ENCODE results near the gene TPCN2.

The TPCN2 gene

DNA sequence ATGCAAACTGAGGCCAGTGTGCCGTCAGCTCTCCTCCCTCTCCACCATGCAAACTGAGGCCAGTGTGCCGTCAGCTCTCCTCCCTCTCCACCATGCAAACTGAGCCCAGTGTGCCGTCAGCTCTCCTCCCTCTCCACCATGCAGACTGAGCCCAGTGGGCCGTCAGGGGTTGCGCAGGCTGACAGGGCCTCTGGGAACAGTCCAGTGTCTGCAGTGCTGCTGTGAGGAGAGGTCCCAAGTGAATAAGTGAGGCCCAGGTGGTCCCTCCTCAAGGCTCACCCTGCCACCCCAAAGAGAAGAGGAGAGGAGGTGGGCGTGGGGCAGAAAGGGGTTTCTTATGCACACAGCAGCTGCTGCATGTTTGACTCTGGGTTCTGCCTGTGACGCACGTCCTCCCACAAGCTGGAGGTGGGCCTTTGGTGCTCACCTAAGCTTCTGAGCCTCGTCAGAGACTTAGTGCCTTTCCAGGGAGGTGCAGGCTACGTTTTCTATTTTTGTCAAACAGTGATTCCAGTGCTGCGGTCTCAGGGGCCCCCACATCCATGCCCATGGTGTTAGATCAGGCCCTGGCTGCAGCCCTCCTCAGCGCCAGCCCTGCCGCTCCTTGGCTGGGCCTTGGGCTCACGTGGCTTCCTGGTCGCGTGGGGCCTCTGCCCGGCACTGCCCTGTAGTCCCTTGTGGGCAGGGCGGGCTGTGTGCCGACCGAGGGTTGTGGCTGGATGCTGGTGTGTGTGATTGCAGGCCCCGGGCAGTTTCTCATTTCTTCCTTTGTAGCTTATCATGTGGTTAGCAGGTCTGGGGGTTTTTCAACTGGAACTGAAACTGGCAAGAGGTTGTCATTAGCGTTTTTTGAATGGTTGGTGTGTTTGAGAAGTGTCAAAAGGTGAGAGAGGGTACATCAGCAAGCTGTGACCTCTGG is 7.1 kb downstream of the TPCN2 start:
- DNase-seq = peak in 48 of 56 donors; percentile 11 to 80 (median 52)

DNA sequence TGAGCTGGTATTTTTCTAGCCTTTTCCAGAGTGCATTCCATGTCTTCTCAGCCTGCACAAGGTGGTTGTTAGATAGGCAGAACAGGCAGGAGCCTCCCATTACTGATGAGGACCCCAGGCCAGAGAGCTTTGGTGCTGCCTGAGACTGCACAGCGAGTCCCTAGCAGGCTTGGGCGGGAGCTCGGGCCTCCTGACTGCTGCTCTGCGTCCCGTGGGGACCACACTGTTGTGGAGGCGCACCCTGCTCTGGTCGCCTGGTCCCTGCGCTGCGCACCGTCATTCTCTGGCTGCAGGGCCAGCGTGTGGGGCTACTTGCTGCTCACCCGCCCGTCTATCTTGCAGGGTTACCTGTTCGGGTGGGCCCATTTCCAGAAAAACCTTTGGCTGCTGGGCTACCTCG is 8.5 kb downstream of the TPCN2 start:
- DNase-seq = no peak

DNA sequence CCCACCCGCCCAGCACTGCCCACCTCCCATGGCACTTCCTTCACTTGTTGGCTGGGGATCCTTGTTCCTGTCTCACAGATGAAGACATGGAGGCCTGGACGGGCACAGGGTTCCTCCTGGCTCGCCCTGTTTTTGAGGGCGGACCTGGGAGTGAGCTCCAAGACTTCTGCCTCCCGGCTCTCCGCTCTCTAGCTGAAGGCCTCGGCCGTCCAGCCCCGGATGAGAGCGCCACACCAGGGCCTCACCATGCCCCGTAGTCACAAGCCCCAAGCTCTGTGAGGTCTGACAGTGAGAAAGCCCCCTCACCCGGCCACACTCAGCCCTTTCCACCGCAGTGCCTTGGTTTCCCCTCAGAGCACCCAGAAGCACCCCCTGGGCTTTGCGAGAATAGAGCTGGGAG is 9.1 kb downstream of the TPCN2 start:
- DNase-seq = no peak

DNA sequence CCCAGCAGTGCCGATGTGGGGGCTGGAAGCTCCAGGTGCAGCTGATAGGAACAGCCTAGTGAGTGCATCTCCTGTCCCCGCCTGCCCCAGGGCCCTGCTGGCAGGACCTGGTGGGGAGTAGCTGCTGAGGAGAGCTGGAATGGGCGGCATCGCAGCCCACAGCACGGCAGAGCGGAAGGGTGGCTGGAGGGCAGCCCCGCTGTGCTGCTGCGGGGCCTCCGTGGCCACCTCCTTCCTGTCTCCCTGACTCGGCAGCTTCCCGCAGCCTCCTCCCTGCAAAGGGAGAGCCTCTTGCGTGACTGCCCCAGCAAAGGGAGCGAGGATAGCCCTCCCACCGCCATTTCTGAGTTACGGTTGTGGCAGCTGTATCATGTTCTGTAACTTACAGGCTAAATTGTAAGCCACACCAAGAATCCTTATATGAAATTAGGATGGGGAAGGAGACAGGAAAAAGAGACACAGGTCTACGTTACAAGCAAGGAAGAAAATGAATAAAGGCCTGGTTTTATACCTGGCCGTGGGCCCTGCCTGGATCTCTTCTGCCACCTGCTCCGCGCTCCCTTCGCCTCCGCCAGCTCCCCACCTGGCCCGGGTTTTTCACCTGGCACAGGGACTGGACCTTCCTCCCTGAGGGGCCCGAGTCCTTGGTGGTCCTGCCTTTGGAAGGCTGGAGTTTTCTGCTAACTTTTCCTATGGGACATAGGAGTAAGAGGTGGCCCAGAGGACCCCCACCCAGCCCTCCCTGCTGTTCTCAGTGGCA is 10.0 kb downstream of the TPCN2 start:
- no peak for DNase-seq

DNA sequence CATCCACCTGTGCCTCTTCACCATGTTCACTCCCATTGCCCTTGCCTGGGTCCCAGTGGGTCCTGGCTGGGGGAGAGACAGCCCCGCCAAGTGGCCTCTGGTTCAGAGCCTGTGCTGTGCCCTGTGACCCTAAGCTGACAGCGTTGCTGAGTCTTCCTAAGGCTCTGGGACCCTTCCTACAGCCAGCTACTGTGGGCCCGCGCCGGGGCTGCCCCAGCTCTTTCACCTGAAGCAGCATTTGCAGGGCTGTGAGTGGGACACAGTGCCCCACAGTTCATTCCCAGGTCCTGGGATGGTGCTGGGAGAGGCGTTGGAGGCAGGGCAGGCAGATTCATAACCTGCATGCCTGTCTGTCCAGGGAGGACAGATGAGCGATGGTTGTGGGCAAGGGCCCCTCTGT is 10.7 kb downstream of the TPCN2 start:
- no peak for DNase-seq

DNA sequence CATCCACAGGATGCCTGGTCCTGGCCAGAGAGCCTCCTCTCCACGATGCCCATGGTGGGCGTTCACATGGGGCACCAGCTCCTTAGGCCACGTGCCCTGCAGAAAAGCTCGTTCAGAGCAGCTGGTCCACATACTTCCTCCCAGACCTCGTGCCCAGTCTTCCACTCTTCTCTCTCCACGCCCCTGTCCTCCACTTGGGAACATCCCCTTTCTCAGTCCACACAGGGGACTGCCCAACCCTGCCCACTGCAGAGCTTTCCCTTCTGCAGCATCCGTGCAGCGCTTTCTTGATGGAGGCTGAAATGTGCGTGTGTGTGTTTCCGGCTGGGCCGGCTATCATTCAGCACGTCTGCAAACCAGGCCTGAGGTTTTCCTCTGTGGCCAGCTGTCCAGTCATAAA is 11.3 kb downstream of the TPCN2 start:
- DNase-seq = no peak

DNA sequence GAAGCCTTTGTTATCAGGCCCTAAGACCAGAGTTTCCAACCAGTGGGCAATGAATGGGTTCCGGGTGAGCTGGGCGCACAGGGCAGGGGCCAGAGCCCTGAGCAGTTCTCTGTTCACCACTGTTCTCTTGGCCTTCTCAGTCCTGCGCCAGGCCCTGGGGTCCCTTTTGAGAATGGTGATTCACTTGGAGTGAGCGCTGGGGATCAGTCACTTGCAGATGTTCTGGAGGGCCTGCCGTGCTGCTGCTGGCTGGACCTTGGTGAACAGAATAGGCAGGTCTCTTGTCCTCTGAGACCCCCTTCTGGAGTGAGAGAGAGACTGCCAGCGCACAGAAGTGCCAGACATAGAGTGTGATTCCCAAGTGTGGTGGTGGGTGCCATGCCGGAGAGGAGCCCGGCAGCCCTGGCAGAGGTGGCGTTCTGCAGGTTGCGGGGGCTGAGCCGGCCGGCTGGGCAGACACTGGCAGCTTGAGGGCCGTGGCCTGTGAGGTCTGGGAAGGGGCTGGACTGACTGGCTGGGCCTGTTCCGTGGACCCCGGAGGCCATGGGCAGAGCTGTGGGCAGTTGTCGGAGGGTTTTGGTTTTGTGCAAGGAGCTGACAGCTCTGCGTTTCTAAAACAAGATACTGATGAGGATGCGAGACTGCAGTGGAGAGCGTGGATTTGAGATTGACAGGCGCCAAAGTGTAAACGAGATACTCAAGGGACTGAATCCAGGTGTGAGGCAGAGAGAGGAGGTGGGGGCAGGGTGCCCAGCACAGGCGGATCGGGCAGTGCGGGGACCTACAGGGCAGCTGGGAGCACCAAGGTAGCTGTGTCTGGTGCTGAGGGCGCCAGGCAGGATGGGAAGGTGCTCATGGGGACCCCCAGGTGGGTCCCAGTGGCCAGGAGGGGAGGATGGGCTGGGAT is 12.3 kb downstream of the TPCN2 start:
- no peak for DNase-seq

DNA sequence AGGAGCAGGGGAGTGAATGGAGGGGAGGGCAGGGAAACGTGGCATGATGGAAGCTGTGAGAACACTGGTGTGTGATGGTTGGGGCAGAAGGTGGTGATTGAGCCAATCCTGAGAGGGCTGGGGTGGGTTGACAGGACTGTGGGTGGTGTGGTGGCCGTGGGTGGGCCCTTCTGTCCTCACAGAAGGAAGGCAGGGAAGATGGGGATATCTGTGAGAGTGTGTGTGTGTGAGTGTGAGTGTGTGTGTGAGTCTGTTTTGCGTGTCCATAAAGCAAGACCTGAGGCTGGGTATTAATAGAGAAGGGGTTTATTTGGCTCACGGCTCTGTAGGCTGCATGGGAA is 13.0 kb downstream of the TPCN2 start:
- DNase-seq = no peak

DNA sequence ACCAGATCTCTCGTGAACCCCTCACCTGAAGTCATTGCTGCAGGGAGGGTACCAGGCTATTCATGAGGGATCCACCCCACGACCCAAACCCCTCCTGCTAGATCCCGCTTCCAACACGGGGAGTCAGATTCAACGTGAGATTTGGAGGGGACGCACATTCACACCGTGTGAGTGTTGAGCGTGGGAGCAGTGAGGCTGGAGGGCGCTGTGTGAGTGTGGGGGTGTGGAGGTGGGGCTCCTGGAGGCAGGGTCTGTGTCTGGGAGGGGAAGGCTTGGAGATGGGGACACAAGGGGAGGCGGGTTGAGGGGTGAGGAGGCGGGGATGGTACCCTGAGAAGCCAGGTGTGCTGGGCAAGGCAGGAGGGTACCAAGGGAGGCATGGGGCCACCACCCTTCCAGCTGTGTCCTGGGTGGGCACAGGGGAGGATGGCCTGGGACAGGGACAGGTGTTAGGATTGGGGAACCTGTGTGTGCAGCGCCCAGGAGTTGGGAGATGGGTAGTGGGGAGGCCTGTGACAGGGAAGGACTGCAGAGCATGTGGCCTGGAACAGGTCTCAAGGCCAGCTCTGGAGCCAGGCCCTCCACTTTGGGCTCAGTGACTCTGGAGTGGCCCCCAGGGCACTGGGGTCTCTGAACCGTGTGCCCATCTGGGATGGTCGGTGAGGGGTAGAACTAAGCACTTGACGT is 13.6 kb downstream of the TPCN2 start:
- DNase-seq = peak in 1 of 56 donors; percentile 15

DNA sequence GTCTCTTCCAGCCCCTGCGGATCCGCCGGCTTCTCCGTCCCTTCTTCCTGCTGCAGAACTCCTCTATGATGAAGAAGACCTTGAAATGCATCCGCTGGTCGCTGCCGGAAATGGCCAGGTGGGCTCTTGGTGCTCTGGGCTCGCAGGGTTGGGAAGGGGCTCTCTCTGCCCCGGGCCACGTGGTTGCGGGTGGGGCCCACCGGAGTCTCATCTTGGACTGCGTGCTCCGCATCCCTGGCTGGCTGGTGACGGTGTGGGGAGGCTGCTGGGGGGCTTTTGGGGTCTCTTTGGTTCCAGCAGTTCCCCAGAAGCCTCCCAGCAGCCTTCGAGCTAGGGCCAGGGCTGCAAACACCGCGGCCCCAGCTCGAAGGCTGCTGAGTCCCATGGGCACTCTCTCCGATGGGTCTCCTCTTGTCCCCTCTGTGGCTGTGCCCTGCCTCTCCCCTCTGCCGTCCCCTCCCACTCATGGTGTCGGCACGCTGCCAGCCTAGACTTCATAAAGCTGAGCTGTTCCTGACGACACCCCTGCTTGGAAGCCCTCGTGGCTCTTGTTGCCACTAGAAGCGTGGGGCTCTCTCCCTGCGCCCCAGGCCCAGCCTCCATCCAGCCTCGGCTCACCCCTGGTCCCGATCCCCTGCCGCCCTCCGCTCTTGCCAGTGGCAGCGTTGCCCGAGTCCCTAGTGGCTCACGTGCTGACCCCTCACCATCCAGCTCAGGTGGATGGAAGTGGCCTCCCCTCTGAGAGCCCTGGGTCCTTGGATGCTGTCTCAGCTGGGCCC is 14.3 kb downstream of the TPCN2 start:
- no peak for DNase-seq

DNA sequence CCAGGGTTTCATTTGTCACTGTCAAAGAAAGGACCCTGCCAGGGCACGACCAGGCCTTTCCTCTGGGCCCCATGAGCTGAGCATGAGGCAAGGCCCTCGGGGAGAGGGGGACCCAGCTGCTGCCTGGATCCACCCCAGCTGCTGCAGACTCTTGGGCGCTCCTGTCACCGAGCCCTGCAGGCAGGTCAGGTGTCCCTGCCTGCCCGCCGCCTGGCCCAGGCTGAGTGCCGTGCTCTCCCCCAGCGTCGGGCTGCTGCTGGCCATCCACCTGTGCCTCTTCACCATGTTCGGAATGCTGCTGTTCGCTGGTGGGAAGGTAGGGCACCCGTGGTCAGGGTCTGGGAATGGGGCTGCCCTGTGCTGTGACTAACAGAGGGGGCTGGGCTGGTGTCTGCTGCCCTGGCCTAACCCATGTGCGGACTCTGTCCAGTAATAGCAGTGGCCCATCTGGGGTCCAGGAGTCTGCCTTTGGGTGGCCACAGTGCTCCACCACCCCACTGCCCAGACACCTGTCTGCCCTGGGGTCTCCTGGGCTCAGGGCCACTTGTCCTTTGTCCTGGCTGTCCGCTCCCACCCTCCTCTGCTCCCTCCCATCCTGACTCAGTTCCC is 15.0 kb downstream of the TPCN2 start:
- no peak for DNase-seq

DNA sequence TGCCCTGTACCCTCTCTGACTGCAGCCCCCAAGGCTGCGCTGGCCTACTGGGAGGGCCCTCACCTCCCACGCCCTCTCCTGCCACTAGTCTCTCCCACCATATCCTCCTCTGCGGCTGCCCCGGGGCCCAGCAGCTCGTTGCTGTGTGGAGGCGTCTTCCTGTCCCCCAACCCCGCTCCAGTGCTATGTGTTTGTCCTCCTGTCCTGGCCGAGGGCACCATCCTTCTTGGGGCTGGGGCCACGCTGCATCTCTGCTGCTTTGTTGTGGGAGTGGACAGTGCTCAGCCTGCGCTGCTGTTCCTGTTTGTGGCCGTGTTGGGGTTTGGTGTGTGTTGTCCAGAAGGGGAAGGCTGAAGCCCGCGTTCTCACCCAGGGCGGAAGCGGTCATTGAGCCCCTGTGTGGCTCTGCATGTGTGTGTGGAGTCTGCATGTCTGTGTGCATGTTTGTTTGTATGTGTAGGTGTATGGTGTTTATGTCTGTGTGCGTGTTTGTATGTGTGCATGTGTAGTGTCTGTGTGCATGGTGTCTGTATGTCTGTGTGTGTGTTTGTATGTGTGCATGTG is 15.7 kb downstream of the TPCN2 start:
- DNase-seq = no peak

DNA sequence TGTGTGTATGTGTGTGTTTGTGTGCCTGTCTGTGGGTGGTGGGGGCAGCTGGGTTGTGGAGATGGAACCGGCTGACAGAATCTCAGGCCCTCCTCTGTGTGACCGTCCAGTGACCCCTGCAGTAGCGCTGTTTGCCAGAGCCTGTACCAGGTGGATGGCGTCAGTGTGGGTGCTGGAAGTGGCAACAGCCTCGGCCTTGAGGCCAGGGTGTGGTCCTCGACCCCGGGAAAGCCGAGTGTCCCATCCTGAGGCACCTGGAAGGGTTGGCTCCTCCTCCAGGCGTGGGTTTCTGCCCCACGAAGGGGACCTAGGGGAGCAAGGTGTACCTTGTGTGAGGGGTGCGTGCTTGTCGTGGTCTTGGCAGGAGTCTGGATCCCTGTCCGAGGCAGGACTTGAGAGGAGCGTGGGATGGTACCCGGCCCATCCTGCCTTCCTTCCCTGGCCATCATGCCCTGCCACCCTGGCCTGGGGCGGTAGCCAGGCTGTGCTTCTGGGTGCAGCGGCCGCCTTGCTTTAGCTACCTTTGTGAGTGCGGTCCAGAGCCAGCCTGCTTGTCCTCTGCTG is 16.5 kb downstream of the TPCN2 start:
- DNase-seq = no peak

DNA sequence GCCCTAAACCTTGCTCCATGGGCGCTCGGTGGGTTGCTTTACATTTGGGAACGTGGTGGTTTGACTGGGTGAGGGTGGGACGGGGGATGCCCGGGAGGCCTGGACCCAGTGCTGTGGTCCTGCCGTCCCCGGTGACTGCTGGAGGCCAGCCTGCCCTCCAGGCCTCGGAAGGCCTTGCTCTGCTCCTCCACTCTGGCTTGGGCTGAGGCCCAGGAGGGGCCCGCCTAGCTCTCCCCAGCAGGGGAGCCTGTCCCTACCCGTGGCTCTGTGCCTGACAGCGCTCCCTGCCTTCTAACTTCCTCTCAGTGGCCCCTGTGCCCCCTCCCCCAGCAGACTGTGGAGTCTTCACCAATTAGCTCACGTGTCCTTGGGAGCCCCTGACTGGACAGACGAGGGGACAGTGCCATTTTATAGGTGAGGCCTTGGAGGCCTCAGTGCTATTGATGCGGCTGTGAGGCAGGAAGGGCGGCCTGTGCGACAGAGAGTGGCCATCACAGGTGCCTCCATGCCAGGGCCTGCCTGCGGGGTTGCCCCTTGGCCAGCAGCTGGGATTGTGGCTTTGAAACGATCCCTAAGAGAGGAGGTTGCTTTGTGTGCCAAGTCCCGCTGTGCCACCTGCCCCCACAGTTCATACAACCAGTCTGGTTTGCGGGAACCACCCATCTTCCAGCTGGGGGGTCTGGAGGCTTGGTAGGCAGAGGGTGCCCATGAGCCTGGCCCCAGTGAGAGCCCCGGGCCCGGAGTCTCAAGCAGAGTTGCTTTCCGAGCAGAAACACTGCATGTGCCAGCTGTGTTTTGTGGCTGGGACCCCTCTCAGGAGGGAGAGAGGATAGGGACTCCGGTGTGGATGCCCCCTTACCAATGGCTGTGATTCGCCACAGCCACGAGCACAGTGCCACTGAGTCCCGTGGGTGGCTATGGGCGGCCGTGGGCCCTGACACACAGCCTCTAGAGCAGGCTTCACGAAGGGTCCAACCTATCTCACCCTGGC is 17.7 kb downstream of the TPCN2 start:
- DNase-seq = no peak

DNA sequence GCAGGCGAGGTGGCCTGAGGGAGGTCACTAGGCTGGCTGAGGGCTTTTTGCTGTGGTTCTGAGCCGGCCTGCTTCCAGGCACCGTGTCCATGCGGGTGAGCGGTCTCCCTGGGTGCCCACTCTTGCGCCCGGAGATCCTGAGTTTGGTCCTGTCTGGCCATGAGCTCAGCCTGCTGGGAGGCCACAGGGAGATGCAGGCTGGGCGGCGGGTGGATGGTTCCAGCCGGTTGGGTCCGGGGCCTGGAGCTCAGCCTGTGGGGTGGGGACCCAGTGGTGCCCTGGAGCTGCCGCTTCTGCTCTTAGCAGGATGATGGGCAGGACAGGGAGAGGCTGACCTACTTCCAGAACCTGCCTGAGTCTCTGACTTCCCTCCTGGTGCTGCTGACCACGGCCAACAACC is 18.5 kb downstream of the TPCN2 start:
- no peak for DNase-seq

DNA sequence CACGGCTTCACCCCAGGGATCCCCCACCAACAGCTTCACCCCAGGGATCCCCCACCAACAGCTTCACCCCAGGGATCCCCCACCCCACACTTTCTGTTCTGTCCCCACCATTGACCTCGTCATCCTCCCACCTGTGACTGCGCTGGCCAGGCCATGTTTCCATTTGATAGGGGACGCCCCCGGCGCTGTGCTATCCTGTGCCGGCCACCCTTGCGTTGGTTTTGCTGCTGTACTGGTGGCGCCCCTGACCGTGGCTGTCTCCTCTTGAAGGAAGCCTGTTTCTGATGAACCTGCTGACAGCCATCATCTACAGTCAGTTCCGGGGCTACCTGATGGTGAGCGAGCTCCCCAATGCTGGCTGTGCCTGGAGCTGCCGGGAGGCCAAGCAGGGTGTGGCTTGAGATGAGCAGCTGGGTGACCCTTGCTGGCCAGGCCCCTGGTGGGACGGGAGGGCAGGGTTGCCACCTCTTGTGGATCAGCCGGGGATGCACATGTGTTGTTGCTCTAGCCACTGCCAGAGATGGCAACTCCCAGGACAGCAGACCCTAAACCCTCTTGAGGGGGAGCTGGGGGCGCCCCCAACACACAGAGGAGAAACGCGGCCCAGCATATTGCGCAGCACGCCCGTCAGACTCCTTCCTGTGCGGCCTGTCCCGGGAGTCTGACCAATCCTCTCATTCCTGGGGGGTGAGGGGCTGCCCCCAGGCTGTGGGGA is 22.5 kb downstream of the TPCN2 start:
- DNase-seq = no peak

DNA sequence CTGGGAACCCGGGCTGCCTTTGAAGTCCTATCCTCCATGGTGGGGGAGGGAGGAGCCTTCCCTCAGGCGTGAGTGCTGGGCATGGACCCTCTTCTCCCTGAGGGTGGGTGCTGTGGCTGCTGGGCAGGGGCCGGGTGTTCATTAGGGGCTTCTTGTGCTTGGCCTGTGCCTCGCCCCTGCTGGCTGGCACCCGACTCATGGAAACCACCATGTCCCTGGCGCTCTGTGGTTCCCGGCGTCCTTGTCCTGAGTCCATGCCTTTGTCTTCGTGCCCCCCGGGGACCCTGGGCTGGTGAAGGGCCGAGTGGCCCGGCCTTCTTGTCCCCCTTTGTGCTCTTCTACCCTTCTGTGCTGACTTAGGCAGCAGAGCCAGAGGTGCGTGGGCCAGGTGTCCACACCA is 23.2 kb downstream of the TPCN2 start:
- DNase-seq = no peak

Data from nucleus accumbens (tissue), 56 donors.